Measurements from ENCODE around the gene PIGS.

PIGS gene

GRCh38 chr17:28505986-28506665 is 65.2 kb downstream of the PIGS start, which contains the start of gene FOXN1:
Gene FOXN1 (plus strand): TSS chr17:28506348. CDS start chr17:28523970, 17,622 bp downstream.
- no peak for DNase-seq

- DNase-seq: no peak
Measured at GRCh38 chr17:28503420-28503819, 67.9 kb downstream of the PIGS start.
